ENCODE data around the gene CTIF. TPM values are rescaled to one million over a fixed set of nuclear protein-coding genes. Genes with fewer than 3 reads are reported as not detected.

Gene CTIF
- total RNA-seq, 1 experiment from 2014 or later = 8.2 TPM

DNA sequence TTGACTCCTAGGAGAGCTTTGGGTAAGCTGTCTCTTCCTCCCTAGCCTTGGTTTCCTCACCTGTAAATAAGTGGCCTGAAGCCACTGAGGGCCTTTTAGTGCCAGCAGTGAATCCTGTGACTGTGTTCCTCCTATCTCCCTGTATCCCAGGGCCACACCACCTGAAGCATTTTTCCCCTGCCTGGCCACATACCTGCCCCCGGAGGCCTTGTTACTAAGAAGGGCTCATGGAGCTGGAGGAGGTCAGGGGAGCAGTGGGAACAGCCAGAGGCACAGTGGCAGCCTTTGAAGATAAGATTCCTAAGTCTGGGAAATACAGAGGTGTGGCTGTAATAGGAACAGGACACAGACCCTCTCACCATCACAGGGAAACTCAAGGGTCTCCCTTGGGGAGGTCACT lies 249.5 kb downstream of the CTIF start:
- DNase-seq (ENCODE audit: low read depth) = no peak

DNA sequence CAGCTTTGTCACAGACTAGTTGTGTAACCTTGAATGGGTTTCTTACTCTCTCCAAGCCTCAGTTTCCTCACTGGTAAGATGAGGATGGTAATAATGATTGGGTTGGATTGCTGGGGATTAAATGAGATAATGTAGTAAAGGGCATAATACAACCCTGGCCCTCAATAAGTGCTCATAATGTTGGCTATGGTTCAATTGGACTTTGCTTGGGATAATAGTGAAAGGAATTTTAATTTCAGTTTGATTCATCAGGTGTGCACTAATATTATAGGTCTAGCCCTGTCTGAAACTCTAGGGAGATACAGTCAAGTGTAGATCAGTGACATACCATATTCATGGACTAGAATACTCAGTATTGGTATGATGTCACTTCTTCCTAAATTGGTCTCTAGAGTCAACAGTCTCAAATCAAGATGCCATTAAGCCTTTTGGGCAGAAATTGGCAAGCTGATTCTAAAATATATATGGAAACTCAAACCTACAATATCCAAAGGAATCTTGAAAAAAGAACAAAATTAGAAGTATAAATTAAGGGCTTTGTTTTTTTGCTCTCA lies 250.5 kb downstream of the CTIF start:
- DNase-seq (ENCODE audit: low read depth) = no peak

GRCh38 chr18:48790226-48790863 lies 251.5 kb downstream of the CTIF start:
- no peak for DNase-seq (ENCODE audit: low read depth)

GRCh38 chr18:48790869-48791635 lies 252.2 kb downstream of the CTIF start:
- DNase-seq (ENCODE audit: low read depth) = no peak

DNA sequence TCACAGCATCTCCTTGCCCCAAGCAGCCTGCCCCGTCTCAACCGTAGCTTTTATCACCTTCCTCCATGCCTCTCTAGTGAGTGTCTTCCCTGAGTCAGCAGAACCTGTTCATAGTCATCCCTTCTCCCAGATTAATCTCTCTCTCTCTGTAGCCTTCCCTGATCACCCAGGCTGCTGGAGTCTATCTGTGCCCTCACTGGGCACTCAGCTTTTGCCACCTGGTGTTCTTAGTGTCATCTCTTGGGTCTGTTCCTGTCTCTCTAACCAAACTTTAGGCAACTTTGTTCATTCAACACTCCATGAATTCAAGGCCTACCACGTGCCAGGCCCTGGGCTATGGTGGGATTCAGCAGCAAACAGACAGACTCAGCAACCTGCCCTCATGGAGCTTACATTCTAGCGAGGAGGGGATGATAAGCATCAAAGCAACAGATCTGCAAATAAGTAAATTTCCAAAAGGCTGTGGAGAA lies 252.8 kb downstream of the CTIF start:
- DNase-seq (ENCODE audit: low read depth) = no peak

- DNase-seq (ENCODE audit: low read depth) = no peak
These were observed 253.3 kb downstream of the CTIF start for GRCh38 chr18:48792141-48792540.

GRCh38 chr18:48792611-48793380 lies 254.0 kb downstream of the CTIF start:
- DNase-seq (ENCODE audit: low read depth) = no peak

GRCh38 chr18:48794251-48794970 lies 255.6 kb downstream of the CTIF start:
- DNase-seq (ENCODE audit: low read depth) = no peak

- no peak for DNase-seq (ENCODE audit: low read depth)
These were observed 256.9 kb downstream of the CTIF start for GRCh38 chr18:48795696-48796095.

DNA sequence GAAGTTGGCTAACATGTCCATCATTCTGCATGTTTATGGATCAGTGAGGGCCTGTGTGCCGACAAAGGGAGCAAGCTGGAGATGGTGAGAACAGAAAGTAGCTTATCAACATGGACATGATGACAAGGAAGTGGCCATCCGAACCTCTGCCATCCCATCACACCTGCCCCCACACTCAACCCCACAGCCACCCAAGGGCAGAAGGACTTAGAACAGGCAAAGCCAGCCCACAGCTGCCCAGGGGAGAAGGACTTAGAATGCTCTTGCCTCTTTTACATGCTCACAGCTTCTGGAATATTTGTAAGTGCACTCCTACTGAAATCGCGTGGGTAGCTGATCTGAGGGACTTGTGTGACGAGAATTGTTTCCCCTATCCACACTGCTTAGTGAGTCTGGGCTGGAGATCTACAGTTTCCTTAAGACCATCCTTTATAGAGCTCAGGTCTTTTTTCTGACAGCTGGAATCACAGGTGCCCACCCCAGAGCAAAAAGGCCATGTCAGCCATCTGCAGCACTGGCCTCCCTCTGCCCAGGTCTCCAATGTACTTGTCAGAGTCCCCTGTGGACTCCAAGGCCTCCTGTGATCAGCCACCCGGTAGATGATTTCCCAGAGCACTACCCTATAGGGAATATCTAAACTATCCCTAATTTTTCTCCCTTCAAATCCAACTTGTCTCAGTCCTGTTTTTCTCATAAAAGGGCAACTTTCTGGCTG lies 257.8 kb downstream of the CTIF start:
- DNase-seq (ENCODE audit: low read depth) = no peak

GRCh38 chr18:48797841-48798255 lies 259.0 kb downstream of the CTIF start:
- DNase-seq (ENCODE audit: low read depth) = no peak

DNA sequence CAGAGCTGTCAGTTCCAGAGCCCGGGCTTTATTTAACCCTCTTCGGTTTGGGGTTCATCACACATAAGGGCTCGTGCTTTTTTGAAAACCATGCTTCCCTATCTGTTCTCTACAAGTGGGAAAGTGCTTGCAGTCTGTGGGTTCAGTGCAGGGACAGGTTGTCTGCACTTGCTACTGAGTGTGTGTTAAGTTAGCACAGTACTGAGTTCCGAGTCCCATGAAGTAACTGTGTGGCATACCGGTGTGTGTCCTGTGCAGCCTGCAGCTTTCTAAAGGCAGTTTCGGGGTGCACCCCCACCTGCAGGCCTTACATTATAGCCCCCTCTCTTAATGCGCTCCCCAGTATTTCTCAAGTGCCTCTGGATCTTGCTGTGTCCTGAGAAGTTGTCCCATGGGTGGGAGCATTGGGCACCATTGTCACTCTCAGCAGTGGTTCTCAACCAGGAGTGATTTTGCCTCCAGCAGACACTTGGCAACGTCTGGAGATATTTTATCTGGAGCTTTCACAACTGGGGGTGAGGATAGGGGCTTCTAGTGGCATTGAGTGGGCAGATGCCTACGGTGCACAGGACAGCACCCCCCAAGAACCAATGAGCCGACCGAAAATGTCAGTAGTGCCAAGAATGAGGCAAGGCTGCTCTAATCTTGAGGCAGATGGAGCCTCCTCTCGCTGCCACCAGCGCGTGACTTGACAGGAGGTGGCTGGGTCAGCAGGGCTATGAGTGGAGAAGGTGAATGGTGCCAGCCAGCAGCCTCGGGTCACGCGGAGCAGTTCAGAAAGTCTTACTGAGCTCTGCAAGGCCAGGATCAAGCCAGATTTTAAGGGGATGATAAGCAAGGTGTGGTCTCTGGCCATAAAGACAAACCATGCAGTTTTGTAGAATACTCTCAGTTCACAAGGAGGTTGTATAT lies 259.8 kb downstream of the CTIF start:
- no peak for DNase-seq (ENCODE audit: low read depth)

GRCh38 chr18:48799724-48800315 lies 261.0 kb downstream of the CTIF start:
- no peak for DNase-seq (ENCODE audit: low read depth)

- no peak for DNase-seq (ENCODE audit: low read depth)
These were observed 261.6 kb downstream of the CTIF start for GRCh38 chr18:48800466-48800865.

DNA sequence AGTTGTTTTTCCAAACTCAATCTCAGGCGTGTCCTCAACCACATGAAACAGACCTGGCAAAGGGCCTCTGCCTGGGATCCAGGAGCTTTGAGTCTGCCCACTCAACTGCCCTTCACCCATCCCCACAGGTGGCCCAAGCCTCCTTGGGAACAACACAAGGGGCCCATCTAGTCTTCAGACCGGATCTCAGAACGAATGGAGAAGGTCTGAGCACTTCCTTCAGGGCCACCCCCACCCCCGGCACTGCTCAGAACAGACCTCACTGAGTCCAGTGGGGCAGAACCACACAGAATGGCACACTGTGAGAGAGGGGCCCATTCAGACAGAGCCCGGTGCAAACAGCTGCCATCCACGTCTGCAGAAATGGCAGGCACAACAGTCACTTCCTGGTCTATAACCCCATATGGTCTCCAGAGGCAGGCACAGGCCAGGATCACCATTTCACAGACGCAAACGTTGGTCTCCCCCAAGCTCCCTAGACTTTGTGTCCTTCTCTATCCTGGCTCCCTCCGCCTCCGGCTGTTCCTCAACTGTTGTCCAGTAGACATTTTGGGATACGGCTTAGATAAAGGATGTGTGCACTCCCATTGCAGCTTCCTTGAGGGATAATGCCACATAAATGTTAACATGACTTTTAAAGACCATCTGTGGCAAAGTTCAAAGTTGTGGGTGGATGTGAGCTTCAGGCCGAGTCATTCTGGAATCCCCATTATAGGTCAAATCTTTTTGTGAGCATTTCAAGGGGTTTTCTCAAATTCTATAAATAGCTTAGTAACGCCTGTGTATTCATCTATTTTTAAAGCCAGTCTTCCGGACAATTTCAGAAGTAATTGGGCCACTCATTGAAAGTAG lies 262.3 kb downstream of the CTIF start:
- DNase-seq (ENCODE audit: low read depth) = no peak

GRCh38 chr18:48801728-48802542 lies 263.1 kb downstream of the CTIF start:
- no peak for DNase-seq (ENCODE audit: low read depth)

- no peak for DNase-seq (ENCODE audit: low read depth)
These were observed 263.9 kb downstream of the CTIF start for GRCh38 chr18:48802543-48803290.
